Right ventricle myocardium superior (tissue), 1 donor: ENCODE measurements around the gene STPG1. TPM values are rescaled to one million over a fixed set of nuclear protein-coding genes. Genes with fewer than 3 reads are reported as not detected.
A peak's percentile ranks its signal among the peaks of the same experiment; 100 is the strongest.

ENCODE experiments used
- ATAC-seq: fragments of 200-7000 bp; cut with Tn5 transposase; one replicate; pipeline ENCODE4 v1.9.1; 2020; ENCODE audit warnings: mild to moderate bottlenecking; ENCODE audit not compliant: poor library complexity
- DNase-seq: peaks from one replicate; pipeline ENCODE4 v3.0.0-alpha.2; 2020
- intact Hi-C: fragments of 100-400 bp; cut with DNase I; formaldehyde crosslinking; loops from one replicate; pipeline ENCODE4 v1.11.2; 2022
- total RNA-seq: library from RNA; stranded (reverse); fragmentation: NEBNext Ultra II Directional; extraction: Animal tissue kit (Norgen Biotek cat#: 25700); gene quantifications from one replicate; pipeline ENCODE4 v1.2.1, GENCODE V29; 2021
- donor health status: DM: no; HTN: yes; CAD: no; lungs with severe emphysema.

The STPG1 gene
- total RNA-seq, 1 donor from 2014 or later = 5.6 TPM

- no peak for ATAC-seq
Measured at GRCh38 chr1:24331961-24332673, 81.5 kb downstream of the STPG1 start.

DNA sequence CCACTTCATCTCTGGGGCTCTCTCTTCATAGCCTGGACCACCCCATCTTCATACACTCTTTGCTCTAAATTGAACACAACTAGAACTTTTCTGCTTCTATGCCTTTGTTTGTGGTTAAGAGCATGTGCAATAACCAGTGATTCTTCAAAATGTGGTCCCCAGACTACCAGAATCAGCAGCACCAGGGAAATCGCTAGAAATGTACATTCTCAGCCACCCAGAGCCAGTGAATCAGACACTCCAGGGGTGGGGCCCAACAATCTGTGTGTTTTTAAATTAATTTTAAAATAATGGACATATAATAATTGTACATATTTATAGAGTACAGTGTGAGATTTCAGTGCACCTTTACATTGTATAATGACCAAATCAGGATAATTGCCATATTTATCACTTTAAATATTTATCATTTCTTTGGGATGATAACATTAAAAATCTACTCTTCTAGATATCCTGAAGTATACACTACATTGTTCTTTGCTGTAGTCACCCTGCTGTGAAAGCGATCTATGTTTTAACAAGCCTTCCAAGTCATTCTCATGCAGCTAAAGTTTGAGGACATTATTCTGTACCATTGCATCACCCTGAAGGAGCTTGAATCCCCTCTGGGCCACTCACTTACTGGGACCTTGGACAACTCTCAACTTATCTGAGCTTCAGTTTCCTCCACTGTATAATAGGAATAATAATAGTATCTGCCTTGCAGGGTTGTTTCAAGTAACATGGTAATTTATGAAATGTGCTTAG lies 83.6 kb downstream of the STPG1 start:
- ATAC-seq (no peak), DNase-seq (no peak)
- intact Hi-C loops = no loop called here

More at GRCh38 chr1:24331961-24332673, 81.5 kb downstream of the STPG1 start:
- no peak for DNase-seq
- intact Hi-C loops = no loop called here

GRCh38 chr1:24329331-24329730 lies 84.3 kb downstream of the STPG1 start:
- DNase-seq (no peak), ATAC-seq (no peak)
- intact Hi-C loops = no loop called here

GRCh38 chr1:24327891-24328290 lies 85.7 kb downstream of the STPG1 start:
- intact Hi-C loops = no loop called here
- no peak for ATAC-seq
- no peak for DNase-seq

- intact Hi-C loops = no loop called here
- no peak for DNase-seq
- no peak for ATAC-seq
Measured at GRCh38 chr1:24327486-24327885, 86.1 kb downstream of the STPG1 start.

- ATAC-seq (no peak), DNase-seq (no peak)
- intact Hi-C loops = no loop called here
Measured at GRCh38 chr1:24325587-24326449, 87.8 kb downstream of the STPG1 start.

- intact Hi-C loops = no loop called here
- DNase-seq = no peak
- ATAC-seq = no peak
Measured at GRCh38 chr1:24324903-24325302, 88.7 kb downstream of the STPG1 start.

DNA sequence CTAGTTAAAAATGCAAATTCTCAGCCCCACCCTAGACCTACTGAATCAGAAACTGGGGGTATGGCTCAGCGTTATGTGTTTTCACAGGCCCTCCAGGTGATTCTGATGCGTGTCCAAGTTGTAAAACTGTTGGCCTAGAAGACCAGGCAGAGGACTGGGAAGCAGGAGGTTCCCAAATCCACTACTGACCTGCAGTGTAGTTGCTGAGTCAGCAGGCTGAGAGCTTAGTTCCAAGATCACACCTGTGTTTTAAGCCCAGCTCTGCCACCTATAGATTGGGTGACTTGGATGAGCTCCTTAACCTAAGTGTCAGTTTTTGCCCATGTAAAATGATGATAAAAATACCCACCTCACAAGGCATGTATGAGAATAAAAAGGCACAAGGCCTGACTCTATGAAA lies 90.3 kb downstream of the STPG1 start:
- ATAC-seq (no peak), DNase-seq (no peak)
- intact Hi-C loops = no loop called here

DNA sequence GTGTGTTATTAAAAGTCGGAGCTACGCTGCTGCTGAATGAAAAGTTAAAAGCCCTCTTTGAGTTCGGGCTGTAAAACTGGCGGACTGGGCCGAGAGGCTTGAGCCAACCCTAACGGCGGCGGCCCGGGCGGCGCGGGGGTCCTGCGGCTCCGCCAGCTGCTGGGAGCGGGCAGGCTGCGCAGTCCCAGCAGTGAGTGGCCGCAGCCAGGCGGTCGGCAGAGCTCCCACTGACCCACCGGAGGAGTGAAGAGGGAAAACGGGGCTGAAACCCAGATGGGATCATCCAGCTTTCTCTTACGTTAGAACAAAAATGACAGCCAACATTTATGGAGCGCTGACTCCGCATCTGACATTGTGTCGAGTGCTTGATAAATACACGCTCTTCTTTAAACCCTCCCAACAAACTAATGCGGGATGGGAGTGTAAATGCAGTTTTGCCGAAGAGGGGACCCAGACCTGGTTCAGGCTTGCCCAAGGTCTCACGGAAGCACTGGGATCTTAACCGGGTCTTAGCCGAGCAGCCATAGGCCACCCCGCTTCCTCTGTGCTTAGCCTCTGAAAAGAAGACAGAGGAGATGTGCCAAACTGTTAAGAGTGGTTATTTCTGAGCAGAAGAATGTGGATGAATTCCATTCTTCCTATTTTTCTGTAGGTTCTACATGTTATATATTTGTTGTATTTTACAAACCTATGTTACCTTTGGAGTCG lies 91.0 kb downstream of the STPG1 start:
- ATAC-seq (peak; percentile 61), DNase-seq (no peak)
- intact Hi-C loops = no loop called here

DNA sequence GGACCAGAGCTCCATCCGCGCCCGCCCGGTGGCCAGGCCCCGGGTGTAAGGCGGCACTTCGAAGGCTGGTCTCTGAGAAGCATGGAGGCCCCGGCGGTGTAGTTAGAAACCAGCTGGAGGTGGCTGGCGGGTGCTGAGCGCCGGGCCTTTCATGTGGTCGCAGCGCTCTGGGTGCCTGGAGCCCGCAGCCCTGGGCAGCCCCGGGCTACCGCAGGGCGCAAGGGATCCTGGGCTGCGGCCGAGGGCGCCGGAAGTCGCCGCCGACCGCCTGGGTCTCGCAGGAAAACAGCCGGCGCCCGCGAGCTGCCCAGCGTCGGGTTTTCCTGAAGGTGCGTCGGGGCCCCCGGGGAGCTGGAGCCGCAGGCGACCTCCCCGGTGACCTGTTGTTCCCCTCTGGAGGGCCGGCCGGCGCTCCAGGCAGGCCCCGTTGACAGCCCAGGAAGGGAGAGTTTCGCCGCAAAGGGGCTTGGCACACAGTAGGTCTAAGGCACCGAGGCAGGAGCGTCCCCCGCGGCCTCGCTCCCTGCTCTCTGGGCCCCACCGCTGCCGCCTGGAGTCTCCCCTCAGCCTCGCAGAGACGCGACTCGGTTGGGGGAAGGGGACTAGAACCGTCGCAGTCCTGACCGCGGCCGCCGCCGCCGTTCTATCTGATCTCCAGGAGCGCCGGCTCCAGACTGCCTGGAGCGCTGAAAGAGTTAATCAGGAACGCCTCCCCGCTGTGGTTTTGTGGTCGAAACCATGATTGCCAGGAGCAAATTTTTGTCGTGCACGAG lies 91.7 kb downstream of the STPG1 start:
- DNase-seq = peak; percentile 68
- ATAC-seq = peak; percentile 88
- intact Hi-C loops = no loop called here

- ATAC-seq (no peak), DNase-seq (no peak)
- intact Hi-C loops = no loop called here
Measured at GRCh38 chr1:24321126-24321525, 92.5 kb downstream of the STPG1 start.

GRCh38 chr1:24319962-24320361 lies 93.6 kb downstream of the STPG1 start:
- ATAC-seq = no peak
- intact Hi-C loops = no loop called here

GRCh38 chr1:24319312-24319863 lies 94.2 kb downstream of the STPG1 start, which contains the start of gene GRHL3:
TSS of gene GRHL3 (plus strand) at chr1:24319357. CDS start at chr1:24319552, 195 bp downstream.
- no peak for ATAC-seq
- DNase-seq = no peak
- intact Hi-C loops = no loop called here

More at GRCh38 chr1:24319962-24320361, 93.6 kb downstream of the STPG1 start:
- no peak for DNase-seq

GRCh38 chr1:24318615-24319311 lies 94.8 kb downstream of the STPG1 start:
- no peak for ATAC-seq
- intact Hi-C loops = no loop called here

DNA sequence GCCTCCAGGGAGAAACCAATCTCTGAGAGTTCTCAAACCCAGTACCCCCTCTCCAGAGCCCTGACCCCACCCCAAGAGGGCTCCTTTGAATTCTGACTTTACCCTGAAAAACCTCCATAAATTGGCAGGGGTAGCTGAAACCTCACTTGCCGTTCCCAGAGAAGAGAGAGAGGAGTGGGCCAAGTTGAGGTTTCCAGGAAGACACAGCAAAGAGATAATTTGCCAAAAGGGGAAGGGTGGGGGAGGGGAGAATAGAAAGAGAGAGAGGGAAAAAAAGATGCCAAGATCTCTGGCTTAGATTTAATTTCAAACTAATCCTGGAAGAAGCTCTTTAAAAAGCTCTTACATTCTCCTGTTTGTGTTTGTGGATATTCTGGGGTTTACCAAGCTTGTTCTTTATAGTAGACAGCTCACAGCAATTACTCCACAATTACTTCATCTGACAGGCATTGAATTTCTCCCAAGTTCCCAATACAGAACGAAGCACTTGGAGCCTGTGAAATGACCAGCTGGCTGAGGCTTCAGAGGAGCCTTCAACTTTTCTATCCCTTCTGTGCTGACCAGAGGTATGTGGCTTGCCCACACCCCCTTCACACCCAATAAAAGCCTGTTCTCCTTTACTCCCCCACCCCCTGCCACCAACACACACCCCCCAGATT lies 95.5 kb downstream of the STPG1 start:
- no peak for DNase-seq
- no peak for ATAC-seq
- intact Hi-C loops = no loop called here

More at GRCh38 chr1:24318615-24319311, 94.8 kb downstream of the STPG1 start:
- no peak for DNase-seq

DNA sequence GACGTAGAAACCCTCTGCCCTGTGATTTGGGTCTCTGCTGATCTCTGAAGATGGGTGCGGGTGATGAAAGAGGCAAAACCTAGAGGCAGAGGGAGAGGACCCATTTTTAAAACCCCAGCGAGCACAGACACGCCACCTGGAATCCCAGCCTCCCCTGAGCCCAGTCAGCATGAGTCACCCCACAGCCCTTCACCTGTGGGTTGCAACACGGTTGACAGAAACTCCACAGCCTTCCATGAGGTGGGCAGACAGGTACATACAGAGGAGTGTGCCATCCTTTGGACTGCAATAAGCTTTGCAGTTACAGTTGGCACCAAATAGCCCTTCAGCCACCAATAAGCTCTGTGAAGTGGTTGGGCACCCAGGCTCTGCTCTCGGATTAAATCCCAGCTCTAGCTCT lies 96.5 kb downstream of the STPG1 start:
- ATAC-seq = no peak
- intact Hi-C loops = no loop called here
- DNase-seq = no peak

DNA sequence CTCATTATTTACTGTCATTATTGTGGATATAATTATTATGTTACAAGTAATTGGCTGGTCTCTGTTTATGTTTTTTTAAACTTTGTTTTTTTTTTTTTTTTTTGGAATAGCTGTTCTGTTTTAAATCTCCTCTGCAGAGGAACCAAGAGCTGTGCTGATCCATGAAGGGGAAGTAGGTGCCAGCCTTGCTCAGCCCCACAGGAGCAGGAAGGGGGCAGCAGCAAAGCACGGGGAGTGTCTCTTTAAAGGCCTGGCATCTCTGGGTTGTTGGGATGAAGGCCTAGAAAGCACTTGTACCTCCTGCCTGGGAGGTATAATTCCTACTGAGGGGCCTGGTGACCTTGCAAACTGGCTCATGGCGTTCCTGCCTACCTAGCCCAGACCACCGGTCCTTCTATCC lies 96.9 kb downstream of the STPG1 start:
- no peak for DNase-seq
- intact Hi-C loops = no loop called here
- ATAC-seq = no peak
